Measurements from ENCODE around the gene KLHL29.

DNA sequence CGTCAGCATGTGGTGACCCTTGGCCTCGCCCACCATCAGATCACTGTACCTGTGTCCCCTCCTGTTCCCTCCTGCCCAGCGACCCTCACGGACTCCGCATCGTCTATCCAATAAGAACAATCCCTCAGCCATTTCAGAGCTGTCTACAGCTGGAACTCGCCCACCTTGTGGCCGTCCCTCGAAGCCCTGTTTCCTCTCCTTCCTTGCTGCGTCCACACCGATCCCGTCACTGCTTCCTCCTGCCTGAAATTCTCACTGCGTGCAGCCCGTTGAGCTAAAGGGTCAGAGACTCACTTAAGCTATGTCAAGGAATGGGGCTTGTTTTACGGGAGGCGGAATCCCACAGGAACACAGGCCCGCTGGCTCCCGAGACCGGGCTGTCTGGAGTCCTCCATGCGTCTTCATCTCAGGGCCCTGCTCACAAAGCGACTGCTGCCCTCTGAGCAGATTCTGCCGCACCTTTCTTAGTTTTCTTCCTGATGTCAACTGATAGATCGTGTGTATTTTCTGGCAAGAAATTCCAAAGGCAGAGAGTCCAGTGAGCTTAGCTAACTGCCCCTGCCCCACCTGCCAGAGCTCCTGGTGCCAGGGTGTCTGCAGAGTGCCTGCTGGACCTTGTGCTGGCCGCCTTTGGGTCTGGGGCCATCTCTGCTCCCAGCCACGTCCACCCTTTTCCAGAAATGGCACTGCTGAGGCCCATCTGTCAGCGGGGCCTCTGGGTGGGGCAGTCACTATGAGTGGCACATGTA lies 35.3 kb downstream of the KLHL29 start:
- TF ChIP-seq, protein P1, sequence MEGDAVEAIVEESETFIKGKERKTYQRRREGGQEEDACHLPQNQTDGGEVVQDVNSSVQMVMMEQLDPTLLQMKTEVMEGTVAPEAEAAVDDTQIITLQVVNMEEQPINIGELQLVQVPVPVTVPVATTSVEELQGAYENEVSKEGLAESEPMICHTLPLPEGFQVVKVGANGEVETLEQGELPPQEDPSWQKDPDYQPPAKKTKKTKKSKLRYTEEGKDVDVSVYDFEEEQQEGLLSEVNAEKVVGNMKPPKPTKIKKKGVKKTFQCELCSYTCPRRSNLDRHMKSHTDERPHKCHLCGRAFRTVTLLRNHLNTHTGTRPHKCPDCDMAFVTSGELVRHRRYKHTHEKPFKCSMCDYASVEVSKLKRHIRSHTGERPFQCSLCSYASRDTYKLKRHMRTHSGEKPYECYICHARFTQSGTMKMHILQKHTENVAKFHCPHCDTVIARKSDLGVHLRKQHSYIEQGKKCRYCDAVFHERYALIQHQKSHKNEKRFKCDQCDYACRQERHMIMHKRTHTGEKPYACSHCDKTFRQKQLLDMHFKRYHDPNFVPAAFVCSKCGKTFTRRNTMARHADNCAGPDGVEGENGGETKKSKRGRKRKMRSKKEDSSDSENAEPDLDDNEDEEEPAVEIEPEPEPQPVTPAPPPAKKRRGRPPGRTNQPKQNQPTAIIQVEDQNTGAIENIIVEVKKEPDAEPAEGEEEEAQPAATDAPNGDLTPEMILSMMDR (IDR thresholded peaks at IDR 0.05; ENCODE audit: low read depth, low read length, poor library complexity, severe bottlenecking) = no peak
- TF ChIP-seq EZH2phosphoT487 (IDR thresholded peaks at IDR 0.05; ENCODE audit: borderline replicate concordance, low read length) = no peak
